Measurements from ENCODE around the gene LENG8. TPM values are rescaled to one million over a fixed set of nuclear protein-coding genes. Genes with fewer than 3 reads are reported as not detected.
"Not testable (repeated sequence)": the region's sequence is repeated elsewhere in the genome, so short reads cannot be mapped to it uniquely, and the experiment has no call there.

The LENG8 gene
- total and polyA plus RNA-seq, 2 of the 4 experiments (the other 2 are of a cell fraction) = 21.1 to 93.9 TPM

- H3K9ac ChIP-seq (ENCODE audit: low read depth, low read length); H2AK9ac ChIP-seq (replicated peaks; ENCODE audit: low read depth, low read length, poor library complexity); H2BK20ac ChIP-seq (ENCODE audit: low read depth, low read length); H2BK15ac ChIP-seq (ENCODE audit: low read depth, low read length); ATAC-seq (ENCODE audit: low read depth); H2AK5ac ChIP-seq (ENCODE audit: low read depth, low read length); BruUV-seq (replicated peaks); dilution Hi-C loops (cut with HindIII; ENCODE audit: low sequenced_read_pairs, unreplicated experiment); in situ Hi-C loops (cut with MboI; ENCODE audit: low sequenced_read_pairs); DNase-seq; H4K8ac ChIP-seq (ENCODE audit: low read depth in 2 of 2, low read length in 2 of 2); H3K4me1 ChIP-seq (ENCODE audit: control insufficient read depth, insufficient read depth, low read length); POLR2A ChIA-PET (ENCODE audit: unreplicated experiment); H3K23ac ChIP-seq (ENCODE audit: low read depth, low read length); H4K91ac ChIP-seq (ENCODE audit: insufficient read depth, low read depth, low read length); H3K4me2 ChIP-seq (ENCODE audit: low read depth, low read length); CTCF ChIA-PET; intact Hi-C loops (cut with micrococcal nuclease); H3K79me1 ChIP-seq (ENCODE audit: low read depth in 1 of 2, low read length in 2 of 2); H3K4me3 ChIP-seq (ENCODE audit: insufficient read depth, low read depth, low read length); H2BK5ac ChIP-seq (ENCODE audit: low read depth, low read length, poor library complexity, severe bottlenecking); H3K36me3 ChIP-seq (ENCODE audit: control insufficient read depth, insufficient read depth, low read length); H2BK120ac ChIP-seq (ENCODE audit: low read depth, low read length); H3K9me1 ChIP-seq (ENCODE audit: insufficient read depth, low read length); H2AFZ ChIP-seq (replicated peaks; ENCODE audit: low read length, poor library complexity); H3K27ac ChIP-seq (ENCODE audit: insufficient read depth, low read length); H3K27me3 ChIP-seq (ENCODE audit: control insufficient read depth, insufficient read depth, low read length); H3K4ac ChIP-seq (ENCODE audit: low read depth, low read length); H3K18ac ChIP-seq (ENCODE audit: low read depth, low read length); H3K56ac ChIP-seq (ENCODE audit: extremely low read depth, insufficient read depth, low read length); H3K14ac ChIP-seq (replicated peaks; ENCODE audit: low read depth, low read length); H4K20me1 ChIP-seq (ENCODE audit: insufficient read depth, low read length); H4K5ac ChIP-seq (ENCODE audit: low read depth, low read length): not testable (repeated sequence)
- H3K9me3 ChIP-seq (ENCODE audit: control insufficient read depth, insufficient read depth, low read length) = peaks cover 16% of the 10 kb centered on the region
- WGBS, 2 experiments (ENCODE audit: extremely low coverage in 2 of 2, insufficient read length in 1 of 2) = no CpG with 5 or more reads among the region's 3 CpGs
Observed at GRCh38 chr19:54508487-54508886, 59.5 kb downstream of the LENG8 start.

- H2BK20ac ChIP-seq (ENCODE audit: low read depth, low read length); H3K9me1 ChIP-seq (ENCODE audit: insufficient read depth, low read length): not testable (repeated sequence)
Observed at GRCh38 chr19:54509200-54509940, 60.4 kb downstream of the LENG8 start.

More at GRCh38 chr19:54509200-54509940, 60.4 kb downstream of the LENG8 start:
- H3K4me2 ChIP-seq (ENCODE audit: low read depth, low read length); H2AFZ ChIP-seq (replicated peaks; ENCODE audit: low read length, poor library complexity); H2BK120ac ChIP-seq (ENCODE audit: low read depth, low read length); H3K23ac ChIP-seq (ENCODE audit: low read depth, low read length); H4K20me1 ChIP-seq (ENCODE audit: insufficient read depth, low read length); H3K27me3 ChIP-seq (ENCODE audit: control insufficient read depth, insufficient read depth, low read length); DNase-seq; dilution Hi-C loops (cut with HindIII; ENCODE audit: low sequenced_read_pairs, unreplicated experiment); H3K4ac ChIP-seq (ENCODE audit: low read depth, low read length); H3K14ac ChIP-seq (replicated peaks; ENCODE audit: low read depth, low read length); H3K4me1 ChIP-seq (ENCODE audit: control insufficient read depth, insufficient read depth, low read length); H4K91ac ChIP-seq (ENCODE audit: insufficient read depth, low read depth, low read length); CTCF ChIA-PET; intact Hi-C loops (cut with micrococcal nuclease); in situ Hi-C loops (cut with MboI; ENCODE audit: low sequenced_read_pairs); H3K27ac ChIP-seq (ENCODE audit: insufficient read depth, low read length); H3K79me1 ChIP-seq (ENCODE audit: low read depth in 1 of 2, low read length in 2 of 2); H2AK9ac ChIP-seq (replicated peaks; ENCODE audit: low read depth, low read length, poor library complexity); H3K36me3 ChIP-seq (ENCODE audit: control insufficient read depth, insufficient read depth, low read length); H3K18ac ChIP-seq (ENCODE audit: low read depth, low read length); H4K8ac ChIP-seq (ENCODE audit: low read depth in 2 of 2, low read length in 2 of 2); H2BK15ac ChIP-seq (ENCODE audit: low read depth, low read length); H4K5ac ChIP-seq (ENCODE audit: low read depth, low read length); H3K4me3 ChIP-seq (ENCODE audit: insufficient read depth, low read depth, low read length); POLR2A ChIA-PET (ENCODE audit: unreplicated experiment); H3K56ac ChIP-seq (ENCODE audit: extremely low read depth, insufficient read depth, low read length); H3K9ac ChIP-seq (ENCODE audit: low read depth, low read length); ATAC-seq (ENCODE audit: low read depth); H2AK5ac ChIP-seq (ENCODE audit: low read depth, low read length); BruUV-seq (replicated peaks); H2BK5ac ChIP-seq (ENCODE audit: low read depth, low read length, poor library complexity, severe bottlenecking): not testable (repeated sequence)
- no CpG with 5 or more reads among the region's 21 CpGs for WGBS, 2 experiments (ENCODE audit: extremely low coverage in 2 of 2, insufficient read length in 1 of 2)
- H3K9me3 ChIP-seq (ENCODE audit: control insufficient read depth, insufficient read depth, low read length) = peaks cover 17% of the 10 kb centered on the region

Measured in IMR-90 (cell line).